Measurements from ENCODE around the gene POLR1A. TPM values are rescaled to one million over a fixed set of nuclear protein-coding genes. Genes with fewer than 3 reads are reported as not detected.

The POLR1A gene
- total and polyA plus RNA-seq, 2 donors (not counting 3 experiments of a cell fraction or from before 2014, with no cell fraction given), result 7.6 to 40.7 TPM

DNA sequence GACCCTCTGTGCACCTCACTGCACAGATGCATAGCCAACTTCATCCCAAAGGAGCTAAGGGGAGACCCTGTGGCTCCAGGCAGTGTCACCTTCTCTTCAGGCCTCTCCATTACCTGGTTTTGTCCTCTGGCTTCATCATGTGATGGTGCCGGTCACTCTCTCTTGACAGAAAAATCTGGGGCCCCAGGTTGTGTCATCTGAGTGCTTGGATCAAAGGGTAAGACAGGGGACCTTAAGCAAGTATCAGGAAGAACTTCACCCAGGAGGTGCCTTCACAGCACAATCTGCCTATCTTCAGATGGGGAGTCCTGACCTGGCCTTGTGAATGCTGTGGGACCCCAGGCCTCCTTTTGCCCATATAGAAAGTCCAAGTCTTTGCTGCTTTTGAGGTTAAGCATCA lies 104.4 kb downstream of the POLR1A start:
- DNase-seq (ENCODE audit: low read depth, low spot score), result no peak
- TF ChIP-seq, protein P1, sequence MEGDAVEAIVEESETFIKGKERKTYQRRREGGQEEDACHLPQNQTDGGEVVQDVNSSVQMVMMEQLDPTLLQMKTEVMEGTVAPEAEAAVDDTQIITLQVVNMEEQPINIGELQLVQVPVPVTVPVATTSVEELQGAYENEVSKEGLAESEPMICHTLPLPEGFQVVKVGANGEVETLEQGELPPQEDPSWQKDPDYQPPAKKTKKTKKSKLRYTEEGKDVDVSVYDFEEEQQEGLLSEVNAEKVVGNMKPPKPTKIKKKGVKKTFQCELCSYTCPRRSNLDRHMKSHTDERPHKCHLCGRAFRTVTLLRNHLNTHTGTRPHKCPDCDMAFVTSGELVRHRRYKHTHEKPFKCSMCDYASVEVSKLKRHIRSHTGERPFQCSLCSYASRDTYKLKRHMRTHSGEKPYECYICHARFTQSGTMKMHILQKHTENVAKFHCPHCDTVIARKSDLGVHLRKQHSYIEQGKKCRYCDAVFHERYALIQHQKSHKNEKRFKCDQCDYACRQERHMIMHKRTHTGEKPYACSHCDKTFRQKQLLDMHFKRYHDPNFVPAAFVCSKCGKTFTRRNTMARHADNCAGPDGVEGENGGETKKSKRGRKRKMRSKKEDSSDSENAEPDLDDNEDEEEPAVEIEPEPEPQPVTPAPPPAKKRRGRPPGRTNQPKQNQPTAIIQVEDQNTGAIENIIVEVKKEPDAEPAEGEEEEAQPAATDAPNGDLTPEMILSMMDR (IDR thresholded peaks at IDR 0.05; ENCODE audit: extremely low read depth in 1 of 2, insufficient read depth in 1 of 2, low read depth in 1 of 2, low read length in 2 of 2), result no peak
- TF ChIP-seq EZH2 (IDR thresholded peaks at IDR 0.05; ENCODE audit: borderline replicate concordance, low read depth, low read length, severe bottlenecking) (no peak), POLR2AphosphoS5 (IDR thresholded peaks at IDR 0.05; ENCODE audit: insufficient read depth, low read depth, low read length) (no peak), MYC (IDR thresholded peaks at IDR 0.05; ENCODE audit: low read depth, low read length) (no peak), JUN (IDR thresholded peaks at IDR 0.05; ENCODE audit: borderline replicate concordance, insufficient read depth, insufficient read length, low read depth) (no peak), POLR2A (IDR thresholded peaks at IDR 0.05; ENCODE audit: low read depth, low read length) (no peak), FOS (IDR thresholded peaks at IDR 0.05; ENCODE audit: borderline replicate concordance, insufficient read depth, low read length) (no peak), GATA2 (IDR thresholded peaks at IDR 0.05; ENCODE audit: insufficient read depth, insufficient read length, low read depth, low read length) (no peak)
- TF ChIP-seq, protein P2, sequence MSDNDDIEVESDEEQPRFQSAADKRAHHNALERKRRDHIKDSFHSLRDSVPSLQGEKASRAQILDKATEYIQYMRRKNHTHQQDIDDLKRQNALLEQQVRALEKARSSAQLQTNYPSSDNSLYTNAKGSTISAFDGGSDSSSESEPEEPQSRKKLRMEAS (IDR thresholded peaks at IDR 0.05; ENCODE audit: insufficient read depth, insufficient read length), result no peak
- POLR2A ChIA-PET, result no interaction called here
- H3K4me3 ChIP-seq (replicated peaks in 1 of 3; ENCODE audit: insufficient read depth in 1 of 3, low read depth in 1 of 3, low read length in 3 of 3), result no peak overlapping the region
- no peaks in the 10 kb centered on the region for H3K27me3 ChIP-seq (ENCODE audit: control insufficient read depth in 2 of 2, insufficient read depth in 2 of 2, low read length in 2 of 2)
- BruUV-seq (replicated peaks), result no TSS peak
- CTCF ChIA-PET, result no interaction called here
- peaks cover 14% of the 10 kb centered on the region for H3K4me1 ChIP-seq (ENCODE audit: control insufficient read depth, extremely low read depth, insufficient read depth, low read length)
- H3K27ac ChIP-seq (ENCODE audit: insufficient read depth, low read depth, low read length), result no peak overlapping the region
- no peaks in the 10 kb centered on the region for H3K9me3 ChIP-seq (replicated peaks; ENCODE audit: control insufficient read depth, insufficient read depth, low read length)
- dilution Hi-C loops (cut with MboI; ENCODE audit: extremely low pct_ligation_motif_present, low sequenced_read_pairs) (no loop called here), intact Hi-C loops (cut with micrococcal nuclease) (no loop called here)
- FAIRE-seq, result no peak
- no peaks in the 10 kb centered on the region for H3K79me2 ChIP-seq (ENCODE audit: control insufficient read depth, insufficient read depth, low read length)
- no peak overlapping the region for H3K9ac ChIP-seq (replicated peaks; ENCODE audit: extremely low read depth, insufficient read depth, low read length)
- no peaks in the 10 kb centered on the region for H3K9me1 ChIP-seq (replicated peaks; ENCODE audit: control insufficient read depth, extremely low read depth, insufficient read depth, low read length)
- no peak overlapping the region for H3K4me2 ChIP-seq (ENCODE audit: insufficient read depth, low read length)
- H3K36me3 ChIP-seq (ENCODE audit: control insufficient read depth in 2 of 2, extremely low read depth in 1 of 2, insufficient read depth in 2 of 2, low read length in 2 of 2), result no peaks in the 10 kb centered on the region
- H4K20me1 ChIP-seq (replicated peaks; ENCODE audit: control insufficient read depth, extremely low read depth, insufficient read depth, low read length), result no peaks in the 10 kb centered on the region
- H2AFZ ChIP-seq (ENCODE audit: low read depth, low read length), result no peak overlapping the region

Measured in endothelial cell of umbilical vein (primary cell).